Activated CD4-positive, alpha-beta T cell treated with anti-CD3 and anti-CD28 coated beads, Interleukin-2, Interleukin-4, amounts not matched to agents 100 ng/mL and 50 ng/mL, durations not matched to agents 16 hours and 8 hours (primary cell): ENCODE data around the gene ZHX3.

Experiments used
- DNase-seq: peaks from one replicate; pipeline ENCODE4 v3.0.0-alpha.2; 2020; ENCODE audit warnings: low spot score

ZHX3 gene

DNA sequence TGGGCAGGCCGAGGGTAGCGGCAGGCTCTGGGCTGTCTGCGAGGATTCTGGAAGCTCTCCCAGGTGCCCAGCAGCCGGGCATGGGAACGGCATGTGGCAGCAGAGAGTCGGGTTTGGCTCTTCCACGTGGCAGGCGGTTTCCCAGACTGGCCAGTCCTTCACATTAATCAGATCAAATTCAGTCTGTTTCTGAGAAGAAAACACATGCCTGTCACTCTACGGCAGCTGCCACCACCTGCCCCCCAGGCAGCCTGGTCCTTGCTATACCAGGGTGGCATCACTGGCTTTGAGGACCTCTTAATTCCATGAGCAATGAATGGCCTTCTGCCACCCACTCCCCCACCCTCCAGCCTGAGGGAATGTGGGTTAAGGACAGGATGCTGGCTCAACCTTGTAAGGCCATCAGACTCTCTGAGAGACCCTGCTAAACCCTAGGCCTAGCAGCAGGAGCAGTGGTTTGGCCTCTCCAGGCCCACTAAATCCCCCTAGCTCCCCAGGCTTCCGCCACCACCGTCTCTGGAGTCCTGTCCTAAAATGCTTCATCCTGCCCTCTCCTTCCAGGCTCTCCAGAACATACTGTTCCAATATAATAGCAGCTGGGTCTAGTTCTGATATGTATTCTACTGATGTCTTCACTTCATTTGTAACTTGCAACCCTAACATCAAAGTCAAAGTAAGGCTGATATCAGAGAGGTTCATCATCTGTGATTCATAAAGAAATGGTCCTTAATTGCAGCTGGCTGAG, 132.3 kb downstream of the ZHX3 start:
- DNase-seq: no peak

DNA sequence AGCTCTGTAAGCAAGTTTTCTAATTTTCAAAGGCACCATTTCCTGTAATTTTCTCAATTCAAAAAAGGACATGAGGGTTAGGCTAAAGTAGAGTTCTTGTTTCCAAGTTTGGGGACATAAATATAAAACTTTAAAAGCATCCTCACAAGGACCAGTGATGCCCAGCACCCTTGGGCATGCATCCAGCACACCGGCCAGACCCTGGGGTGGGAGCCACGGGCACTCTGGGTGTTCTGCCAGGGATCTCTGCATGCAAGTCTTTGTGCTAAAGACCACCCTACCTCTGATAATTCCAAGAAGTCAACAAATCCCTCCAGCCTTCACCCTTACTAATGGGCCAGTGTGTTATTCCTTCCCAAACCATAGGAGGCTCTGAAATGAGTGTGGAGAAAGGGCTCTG, 133.7 kb downstream of the ZHX3 start:
- no peak for DNase-seq

DNA sequence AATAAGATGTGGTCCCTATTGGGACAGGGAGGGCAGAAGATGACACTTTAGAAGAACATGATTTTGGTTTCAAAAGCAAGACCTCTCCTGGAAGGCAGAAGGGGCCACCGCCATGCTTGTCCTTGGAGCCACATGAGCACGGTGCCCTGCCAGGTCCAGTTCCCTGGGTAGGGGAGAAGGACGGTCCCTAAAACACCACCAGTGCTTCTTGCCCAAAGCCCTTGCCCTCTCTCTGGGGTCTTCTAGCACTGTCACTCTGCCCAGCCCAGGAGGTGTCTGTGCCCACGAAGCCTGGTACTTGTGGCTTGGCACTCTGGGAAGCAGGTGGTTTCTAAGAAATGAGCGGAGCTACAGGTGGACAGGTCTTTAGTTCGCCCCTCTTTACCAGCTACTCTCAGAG, 134.1 kb downstream of the ZHX3 start:
- no peak for DNase-seq

DNA sequence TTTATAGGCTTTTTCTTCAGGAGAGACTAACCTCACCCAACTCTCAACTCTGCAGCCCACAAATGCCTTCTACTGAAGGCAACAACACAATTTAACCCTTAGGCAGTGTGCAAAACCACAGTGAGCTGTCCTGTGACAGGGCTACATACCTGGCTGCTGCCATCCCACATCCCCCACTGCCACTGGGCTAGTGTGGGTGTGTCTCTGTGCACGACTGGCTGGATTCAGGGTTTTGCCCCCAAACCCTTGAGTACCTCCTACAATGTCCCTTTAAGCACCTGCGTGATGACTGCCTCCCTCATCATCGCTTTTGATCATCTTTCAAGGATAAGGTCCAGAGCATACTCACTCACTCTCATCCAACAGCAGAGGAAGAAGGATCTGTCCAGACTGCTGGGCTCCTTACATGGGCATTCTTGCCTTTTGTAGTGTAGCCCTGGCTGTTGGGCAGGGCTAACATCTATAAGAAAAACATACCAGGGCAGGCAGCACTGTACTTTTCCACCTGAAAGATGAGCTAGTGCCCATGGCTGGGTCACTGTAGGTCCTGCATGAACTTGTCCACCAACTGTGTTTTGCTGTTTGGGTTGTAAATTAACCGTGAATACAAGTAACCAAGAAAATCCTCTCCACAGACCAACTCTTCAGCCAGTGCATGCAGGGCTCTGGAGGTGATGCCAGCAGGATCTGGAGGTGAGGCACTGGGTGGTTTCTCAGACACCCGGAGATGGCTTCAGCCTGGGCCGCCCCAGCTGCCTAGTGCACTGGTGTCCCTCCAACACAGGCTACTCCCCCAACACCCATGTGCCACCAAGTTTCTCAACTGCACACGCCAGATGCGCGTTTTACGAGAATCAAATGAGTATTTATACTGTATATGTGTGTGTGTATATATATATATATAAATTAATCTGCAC, 135.0 kb downstream of the ZHX3 start:
- no peak for DNase-seq

DNA sequence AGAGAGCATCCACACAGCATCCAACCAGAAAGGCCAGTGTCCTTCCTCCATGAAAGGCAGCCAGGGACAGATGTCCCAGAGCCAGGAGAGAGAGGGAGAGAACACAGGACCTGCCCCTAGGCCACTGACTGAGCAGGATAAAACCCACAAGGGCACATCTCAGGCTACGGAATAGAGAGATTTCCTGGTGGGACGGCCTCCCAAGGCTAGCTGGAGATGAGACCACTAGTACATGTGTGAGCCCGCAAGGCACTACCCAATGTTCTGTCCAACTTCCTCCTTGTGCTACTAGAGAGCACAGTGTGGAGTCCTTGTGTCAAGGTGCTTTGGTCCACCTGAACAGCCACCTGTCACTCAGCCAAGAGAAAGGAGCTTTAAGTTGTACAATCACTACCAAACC, 136.0 kb downstream of the ZHX3 start:
- DNase-seq: no peak

DNA sequence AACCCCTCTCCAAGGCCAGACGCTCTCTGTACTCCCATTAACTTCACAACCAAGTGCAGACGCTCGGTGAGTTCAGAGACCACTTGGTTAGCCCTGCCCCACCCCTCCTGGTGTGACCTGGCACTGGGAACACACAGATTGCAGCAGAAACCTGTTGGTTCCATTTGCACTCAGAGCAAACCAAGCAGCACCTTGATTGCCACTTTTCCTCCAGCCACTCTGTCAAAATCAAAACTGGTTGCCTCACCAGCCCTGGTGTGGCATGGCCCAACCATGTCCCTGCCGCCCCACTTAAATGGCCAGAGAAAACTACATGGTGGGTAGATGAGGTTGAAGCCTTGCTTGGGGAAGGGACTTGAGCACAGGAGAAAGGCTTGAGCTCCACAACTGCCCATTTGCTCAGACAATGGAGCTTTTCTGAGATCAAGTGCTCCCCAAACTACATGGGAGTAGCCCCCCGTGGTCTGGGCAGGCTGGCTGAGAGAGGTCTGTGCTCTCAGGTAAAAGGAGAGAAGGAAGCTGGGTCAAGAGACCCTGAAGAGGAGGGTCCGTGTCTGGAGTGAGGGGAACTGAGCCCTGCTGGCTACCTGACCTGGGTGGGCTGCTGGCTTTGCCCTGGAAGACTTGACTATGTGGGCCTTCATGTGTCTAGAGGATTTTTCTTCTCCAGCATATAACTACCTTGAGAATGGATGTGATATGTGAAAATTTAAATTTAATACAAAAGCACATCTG, 136.8 kb downstream of the ZHX3 start:
- no peak for DNase-seq

DNA sequence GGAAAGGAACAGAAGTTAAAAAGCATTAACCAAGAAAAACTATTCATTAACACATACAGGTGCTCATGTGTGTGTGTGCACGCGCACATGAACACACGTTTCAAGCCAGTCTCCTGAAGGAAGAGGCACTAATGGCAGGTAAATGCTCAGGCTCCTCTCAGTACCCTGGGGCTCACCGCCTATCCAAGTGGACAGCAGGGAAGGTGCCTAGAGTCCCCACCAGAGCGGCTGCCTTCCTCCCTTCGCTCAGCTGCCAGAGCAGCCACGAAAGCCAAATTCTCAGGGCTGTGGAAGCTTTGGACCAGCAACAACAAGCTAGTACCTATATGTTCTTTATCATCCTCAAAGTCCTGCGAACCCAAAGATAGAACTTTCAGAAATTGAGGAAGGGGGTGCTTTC, 137.6 kb downstream of the ZHX3 start:
- no peak for DNase-seq

DNA sequence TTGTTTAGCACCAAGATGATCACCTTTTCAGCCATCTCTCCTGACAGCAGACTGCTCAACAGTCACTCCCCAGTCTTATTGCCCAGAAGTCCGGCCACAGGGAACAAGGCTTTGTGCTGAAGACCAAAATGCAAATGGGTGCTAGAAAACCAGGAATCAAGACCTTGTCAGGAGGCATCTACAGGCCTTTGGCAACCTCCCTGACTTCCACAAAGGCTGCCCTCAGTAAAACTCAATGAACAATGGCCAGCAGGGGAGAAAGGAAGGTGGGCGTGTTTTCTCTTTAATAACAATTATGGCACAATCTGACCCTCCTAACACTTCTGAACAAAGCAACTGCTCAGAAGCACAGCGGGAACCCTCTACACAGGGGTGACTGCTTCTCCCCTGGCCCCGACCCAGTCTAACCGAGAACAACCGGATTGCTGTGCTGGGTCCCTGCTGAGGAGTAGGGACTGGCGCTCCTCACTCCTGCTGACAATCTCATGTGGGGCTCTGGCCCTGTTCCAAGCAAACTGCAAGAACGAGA, 138.6 kb downstream of the ZHX3 start:
- DNase-seq: no peak

DNA sequence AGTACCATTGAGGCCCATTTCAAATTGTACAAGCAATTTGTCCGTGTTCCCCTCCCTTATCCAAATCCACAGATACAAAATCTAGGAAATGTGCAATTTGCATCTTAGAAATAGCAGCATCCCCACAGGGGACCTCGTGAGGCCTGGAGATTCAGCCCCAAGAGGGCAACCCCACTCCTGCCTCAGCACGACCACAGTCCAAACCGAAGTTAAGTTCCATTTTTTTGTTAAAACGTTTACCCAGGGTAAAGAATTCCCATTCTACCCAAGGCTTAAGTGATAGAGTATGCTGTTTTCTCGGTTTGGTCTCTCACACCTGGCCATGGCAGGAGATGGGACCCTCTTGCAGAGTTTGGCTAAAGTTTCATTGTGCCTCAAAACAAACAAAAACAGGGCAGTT, 139.0 kb downstream of the ZHX3 start:
- DNase-seq: no peak

DNA sequence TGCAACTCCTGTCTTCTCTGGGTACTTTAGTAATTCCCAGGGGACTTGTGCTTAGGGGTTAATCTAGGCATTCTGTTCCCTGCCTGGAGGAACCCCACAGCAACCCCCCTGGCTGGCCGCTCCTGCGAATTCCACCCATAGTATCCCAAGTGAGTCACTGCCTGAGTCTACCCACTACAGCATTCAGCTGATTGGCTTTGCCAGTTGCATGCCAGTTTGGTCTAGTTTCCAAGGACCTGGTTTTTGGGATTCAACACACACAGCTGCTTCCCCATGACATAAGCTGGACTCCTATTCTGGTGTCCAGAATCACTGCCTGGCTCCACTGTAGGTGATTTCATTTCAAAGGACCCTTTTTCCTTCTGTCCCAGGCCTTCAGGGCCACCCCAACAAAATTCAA, 139.9 kb downstream of the ZHX3 start:
- no peak for DNase-seq

DNA sequence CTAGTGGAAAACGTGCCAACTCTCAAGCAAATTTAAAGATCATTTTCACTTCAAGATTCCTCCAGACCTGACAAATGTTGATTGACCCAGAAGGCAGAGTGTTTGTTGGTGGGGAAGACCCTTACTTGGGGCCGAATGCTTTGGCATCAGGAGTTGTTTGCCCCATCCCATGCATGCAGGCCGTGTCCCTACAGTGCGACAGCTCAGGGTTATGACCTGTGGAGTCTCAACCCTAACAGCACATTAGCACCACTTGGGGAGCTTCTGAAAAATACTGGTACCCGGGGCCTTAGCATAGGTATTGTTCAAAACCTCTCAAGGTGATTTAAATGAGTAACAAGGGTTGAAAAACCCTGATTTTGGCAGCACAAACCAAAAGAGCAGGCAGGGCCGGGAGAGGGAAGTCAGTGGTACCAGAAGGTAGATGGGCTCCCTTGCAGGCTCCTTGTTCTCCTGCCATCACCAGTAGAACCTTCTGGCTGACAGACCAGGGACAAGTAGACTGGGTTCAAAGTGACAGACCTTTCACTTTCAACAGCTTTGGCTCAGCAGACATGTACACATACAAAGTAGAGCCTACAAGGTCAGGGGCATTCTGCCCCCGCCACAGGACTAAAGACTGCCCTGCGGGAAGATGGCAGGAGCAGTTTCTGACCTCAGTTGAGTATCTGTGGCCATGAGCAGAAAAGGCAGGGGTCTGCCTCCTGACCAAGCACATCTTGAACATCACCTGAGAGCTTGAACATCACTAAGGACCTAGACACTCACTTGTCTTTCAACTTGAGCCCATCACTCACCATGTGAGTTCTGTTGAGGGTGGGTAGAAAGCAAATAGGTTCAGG, 140.6 kb downstream of the ZHX3 start:
- DNase-seq: no peak

DNA sequence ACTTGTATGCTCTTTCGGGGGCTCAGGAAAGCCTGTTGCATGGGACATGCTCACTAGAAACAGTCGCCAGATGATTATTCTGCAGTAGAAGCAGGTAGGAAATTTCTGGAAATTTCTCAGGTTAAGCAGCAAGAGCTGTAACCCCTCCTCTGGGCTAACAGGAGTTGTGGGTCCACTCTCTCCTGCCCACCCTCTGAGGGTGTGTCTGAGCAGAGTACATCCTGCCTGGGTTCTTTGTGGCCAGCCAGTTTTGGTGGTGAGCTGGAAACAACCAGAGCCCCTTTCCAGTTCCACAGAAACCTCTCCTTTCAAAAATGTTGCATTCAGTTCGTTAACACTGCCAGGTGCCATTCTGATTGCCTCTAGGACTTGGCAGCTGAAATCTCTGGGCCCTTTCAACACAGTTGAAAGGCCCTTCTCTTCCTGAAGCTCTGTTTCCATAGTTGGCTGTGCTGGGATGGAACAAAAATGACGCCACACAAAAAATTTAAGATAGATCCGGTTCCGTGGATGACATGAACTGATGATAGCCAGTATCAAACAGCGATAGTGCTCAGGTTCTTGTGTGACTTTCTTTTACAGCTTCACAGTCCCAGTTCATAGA, 141.7 kb downstream of the ZHX3 start:
- DNase-seq: no peak

DNA sequence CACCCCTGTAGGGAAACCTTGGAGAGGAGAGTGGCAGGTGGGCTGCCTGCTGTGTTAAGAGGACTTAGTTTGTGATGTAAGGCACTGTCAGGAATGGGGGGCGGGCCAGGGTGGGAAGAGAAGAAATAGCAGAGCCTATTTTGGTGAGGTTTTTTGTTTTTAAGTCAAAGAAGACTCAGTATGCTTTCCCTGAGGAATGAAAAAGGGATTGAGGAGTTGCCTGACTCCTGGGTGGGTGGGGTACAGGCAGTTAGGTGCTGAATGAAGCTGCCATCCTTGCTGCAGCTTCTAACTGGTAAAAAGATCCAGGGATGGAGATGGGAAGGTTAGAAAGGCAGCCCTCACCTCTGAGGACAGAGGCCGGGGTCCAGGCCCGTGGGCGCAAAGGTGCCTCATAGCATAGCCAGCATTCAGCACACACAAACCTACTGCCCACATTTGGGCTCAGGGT, 142.3 kb downstream of the ZHX3 start:
- DNase-seq: no peak

DNA sequence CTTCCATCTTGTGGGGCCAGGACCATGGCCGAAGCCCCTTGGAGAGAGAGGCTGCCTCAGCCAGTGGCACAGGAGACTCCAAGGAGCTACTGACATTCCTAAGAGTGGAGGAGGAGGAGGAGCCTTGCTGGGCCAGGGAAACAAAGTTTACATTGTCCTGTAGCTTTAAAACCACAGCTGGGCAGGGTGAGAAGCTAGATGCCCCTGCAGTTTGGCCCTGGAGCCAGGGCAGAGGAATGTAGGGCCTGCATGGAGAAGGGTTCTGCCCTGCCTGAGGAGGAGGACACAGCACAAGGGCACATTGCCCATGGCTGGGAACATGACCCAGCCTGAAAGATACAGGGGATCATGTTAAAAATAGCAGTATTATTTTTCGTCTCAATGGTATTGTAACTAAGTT, 142.7 kb downstream of the ZHX3 start:
- DNase-seq: no peak

DNA sequence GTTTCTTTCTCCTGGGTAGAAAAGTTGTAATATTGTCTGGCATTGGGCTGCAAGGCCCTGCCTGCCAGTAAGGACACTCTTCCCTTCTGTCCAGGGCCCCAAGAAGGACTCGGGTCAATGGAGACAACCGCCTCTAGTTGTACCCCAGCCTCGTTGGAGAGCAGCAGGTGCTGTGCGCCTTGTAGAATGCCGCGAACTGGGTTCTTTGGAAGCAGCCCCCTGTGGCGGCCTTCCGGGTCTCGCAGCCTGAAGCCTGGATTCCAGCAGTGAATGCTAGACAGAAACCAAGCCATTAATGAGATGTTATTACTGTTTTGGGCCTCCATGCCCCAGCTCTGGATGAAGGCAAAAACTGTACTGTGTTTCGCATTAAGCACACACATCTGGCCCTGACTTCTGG, 143.2 kb downstream of the ZHX3 start:
- DNase-seq: no peak

DNA sequence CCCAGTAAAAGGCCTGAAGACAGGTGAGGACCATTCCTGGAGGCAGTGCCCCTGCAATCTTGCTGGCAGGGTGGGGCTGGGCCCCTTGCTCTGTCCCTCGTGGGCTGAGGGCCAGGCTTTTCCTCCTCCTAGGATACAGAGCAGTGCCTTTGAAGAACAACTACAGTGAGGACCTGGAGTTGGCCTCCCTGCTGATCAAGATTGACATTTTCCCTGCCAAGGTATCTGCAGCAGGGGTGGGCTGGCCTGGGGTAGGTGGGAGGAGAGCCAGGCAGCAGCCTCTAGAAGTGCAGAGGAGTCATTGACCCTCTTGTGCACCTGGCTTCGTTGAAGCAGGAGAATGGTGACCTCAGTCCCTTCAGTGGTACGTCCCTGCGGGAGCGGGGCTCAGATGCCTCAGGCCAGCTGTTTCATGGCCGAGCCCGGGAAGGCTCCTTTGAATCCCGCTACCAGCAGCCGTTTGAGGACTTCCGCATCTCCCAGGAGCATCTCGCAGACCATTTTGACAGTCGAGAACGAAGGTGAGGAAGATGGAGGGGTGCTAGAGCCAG, 143.7 kb downstream of the ZHX3 start:
- DNase-seq: no peak

DNA sequence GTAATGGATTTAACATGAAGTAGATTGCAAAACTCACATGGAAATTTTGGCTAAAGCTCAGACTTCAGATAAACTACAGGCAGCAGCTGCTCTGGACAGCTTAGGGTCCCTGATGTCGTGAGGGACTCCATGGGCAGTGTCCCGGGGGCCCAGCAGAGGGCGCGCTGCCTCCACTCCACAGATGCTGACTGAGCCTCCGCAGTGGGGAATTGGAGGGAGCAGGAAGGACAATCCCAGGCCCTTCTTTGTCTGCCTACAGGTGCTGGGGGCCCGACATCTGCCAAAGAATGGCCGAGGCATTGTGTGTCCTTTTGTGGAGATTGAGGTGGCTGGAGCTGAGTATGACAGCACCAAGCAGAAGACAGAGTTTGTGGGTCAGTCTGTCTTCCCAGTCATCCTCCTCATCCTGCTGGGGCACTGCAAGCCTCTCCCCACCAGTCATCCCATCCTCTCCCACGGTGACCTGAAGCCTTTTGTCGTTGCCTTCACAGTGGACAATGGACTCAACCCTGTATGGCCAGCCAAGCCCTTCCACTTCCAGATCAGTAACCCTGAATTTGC, 144.3 kb downstream of the ZHX3 start:
- DNase-seq: peak; percentile 49

DNA sequence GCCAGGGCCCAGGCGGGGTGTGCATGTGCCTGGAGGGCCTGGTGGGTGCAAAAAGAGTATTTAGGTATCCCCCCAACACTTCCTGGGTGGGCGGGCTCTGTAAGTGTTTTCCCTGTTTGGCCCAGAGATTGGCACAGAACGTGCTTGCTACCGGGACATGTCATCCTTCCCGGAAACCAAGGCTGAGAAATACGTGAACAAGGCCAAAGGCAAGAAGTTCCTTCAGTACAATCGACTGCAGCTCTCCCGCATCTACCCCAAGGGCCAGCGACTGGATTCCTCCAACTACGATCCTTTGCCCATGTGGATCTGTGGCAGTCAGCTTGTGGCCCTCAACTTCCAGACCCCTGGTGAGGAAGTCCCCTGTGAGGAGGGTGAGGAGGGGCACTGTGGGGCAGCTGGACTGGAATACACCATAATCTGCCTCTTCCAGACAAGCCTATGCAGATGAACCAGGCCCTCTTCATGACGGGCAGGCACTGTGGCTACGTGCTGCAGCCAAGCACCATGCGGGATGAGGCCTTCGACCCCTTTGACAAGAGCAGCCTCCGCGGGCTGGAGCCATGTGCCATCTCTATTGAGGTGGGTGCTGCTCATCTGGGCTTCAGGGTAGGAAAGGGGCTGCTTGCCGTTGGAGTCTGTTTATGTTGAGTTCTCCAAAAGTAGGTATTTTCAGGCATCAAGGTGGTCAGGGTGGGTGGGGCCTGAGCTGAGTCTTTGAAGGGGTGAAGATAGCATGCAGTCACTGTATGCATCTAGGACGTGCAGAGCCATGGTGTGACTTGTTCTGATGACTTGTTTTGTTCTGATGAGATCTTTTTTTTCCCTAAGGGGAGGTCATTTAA, 145.0 kb downstream of the ZHX3 start:
- no peak for DNase-seq

DNA sequence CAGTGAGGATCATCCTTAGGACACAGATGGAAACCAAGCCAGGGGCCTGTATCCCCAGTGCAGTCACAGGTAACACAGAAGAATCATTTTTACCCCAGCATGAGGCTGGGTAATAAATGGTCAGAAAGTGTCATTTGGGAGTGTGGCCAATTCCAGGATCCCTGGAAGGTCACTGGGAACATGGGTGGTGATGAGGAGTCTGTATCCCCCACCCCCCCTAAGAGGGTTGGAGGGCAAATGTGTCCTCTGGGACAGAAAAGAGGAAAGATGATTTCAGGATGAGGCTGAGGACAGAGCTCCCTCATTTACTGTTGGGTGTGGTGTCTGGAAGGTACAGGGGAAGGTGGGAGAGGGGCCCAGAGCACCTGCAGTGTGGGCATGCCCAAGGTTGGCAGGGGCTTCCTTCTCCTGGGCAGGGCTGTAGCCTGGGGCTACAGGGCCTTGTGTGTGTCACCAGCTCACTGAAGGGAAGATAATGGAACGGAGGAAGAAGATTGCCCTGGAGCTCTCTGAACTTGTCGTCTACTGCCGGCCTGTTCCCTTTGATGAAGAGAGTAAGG, 145.7 kb downstream of the ZHX3 start:
- no peak for DNase-seq
